ENCODE measurements around the gene KAT6B.
A peak's percentile ranks its signal among the peaks of the same experiment; 100 is the strongest.

KAT6B gene

DNA sequence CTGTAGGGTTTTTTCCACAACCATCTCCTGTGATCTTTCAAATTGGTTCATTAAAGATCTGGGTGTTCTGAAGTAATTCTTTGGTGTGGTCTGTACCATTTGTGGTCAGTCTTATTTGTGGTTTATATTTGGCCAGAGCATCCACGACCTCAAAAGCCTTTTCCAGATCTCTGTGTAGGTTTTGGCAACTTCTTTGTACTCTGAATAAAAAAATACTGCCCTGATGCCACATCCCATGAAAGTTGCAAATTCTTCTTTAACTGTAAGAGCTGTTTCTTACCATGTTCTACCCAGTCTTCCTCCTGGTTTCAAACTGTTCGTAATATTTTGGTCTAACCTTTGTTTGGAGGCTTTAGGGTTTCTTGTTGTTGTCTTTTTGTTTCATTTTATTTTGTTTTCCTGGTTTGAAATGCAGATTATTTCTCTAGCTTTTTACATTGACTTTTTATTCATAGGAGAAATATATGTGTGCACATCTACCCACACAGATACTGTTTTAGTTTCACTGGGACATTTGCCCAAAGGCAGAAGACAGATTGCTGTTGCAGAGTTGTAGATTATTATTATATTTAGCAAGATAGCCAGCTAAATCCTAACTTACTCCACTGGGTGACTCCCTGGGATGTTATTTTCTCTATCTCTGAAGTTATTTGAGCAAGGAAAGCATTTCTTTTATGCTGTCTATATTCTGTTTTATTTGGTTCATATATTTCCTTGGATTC is 161.8 kb downstream of the KAT6B start:
- DNase-seq (ENCODE audit: low spot score): no peak

DNA sequence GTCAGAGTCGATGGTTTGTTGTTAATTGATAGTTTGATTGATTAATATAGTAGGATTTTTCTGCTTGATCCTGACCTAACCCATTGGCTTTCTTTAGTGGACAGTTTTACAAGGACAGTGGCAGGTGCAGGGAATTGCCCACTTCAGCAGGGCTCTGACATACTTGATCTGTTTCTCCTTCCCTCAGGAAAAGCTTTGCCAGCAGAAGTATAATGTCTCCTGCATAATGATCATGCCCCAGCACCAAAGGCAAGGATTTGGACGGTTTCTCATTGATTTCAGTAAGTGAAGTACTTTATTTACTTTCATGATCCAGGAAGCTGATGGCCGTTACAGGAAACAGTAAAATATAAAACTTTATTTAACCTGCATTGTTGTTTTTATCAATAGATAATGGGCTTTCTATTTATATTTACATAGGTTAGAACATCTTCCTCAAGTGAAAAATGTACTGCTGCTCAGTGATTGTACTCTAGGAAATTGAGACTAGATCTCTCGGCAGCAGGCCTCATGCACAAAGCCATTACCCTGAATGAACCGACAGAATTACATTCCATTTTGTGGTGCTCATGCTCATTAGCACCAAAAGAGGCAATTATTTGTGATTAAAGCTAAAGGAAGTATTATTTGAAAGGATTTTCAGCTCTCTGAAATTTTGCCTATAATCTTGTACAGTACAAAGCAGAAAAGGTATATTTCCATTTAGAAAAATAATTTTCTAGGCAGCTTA is 162.6 kb downstream of the KAT6B start:
- DNase-seq (ENCODE audit: low spot score): no peak

DNA sequence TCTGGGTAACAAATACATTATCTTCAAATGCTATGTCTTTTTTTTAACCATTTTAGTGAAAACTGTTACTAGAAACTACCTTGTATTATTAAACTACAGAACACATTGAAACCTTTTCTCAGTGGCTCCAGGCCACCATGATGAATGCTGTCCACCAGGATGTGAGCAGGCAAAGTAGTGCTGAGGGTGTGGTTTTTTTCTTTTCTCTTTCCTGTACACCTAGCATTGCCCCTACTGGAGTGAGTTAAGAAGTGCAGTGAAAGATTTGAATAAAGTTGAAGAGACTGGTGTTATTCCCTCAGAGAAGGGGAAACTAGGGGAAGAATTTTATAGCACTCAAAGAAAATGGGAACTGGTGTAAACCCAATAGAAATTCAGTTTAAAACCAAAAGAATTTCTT is 165.0 kb downstream of the KAT6B start:
- DNase-seq (ENCODE audit: low spot score): peak; percentile 14

DNA sequence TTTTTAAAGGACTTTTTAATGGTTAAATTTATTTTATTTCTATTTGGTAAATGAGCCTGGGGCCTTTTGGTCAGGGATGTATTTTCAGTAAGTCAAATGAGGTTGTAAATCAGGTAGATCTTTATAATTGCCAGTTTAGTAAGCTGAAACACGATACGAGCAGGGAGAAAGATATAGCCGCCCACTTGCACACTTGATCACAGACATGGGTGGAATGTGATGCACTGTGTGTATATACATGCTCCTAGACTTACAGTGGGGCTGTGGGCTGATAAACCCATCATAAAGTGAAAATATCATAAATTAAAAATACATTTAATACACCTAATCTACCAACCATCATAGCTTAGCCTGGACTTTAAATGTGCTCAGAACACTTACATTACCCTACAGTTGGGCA is 165.7 kb downstream of the KAT6B start:
- no peak for DNase-seq (ENCODE audit: low spot score)

GRCh38 chr10:74993649-74994048 is 167.2 kb downstream of the KAT6B start:
- no peak for DNase-seq (ENCODE audit: low spot score)

DNA sequence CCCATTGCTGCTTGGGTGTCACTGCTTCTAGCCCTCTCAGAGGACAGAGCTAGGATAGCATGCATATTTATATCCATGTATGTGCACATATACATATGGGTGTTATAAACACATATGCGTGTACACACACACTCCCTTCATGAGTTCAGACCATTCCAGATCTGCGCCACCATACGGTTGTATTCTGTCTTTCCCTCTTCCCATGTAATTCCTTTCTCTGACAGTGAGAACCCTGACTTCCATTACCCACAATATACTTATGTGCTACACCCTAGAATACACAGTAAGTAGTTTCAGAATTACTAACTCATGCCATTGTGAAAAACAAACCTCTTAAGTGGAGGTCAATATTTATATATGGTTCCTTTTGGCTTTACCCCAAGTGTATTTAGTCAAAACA is 168.5 kb downstream of the KAT6B start:
- DNase-seq (ENCODE audit: low spot score): no peak

GRCh38 chr10:74995806-74996205 is 169.4 kb downstream of the KAT6B start:
- no peak for DNase-seq (ENCODE audit: low spot score)

DNA sequence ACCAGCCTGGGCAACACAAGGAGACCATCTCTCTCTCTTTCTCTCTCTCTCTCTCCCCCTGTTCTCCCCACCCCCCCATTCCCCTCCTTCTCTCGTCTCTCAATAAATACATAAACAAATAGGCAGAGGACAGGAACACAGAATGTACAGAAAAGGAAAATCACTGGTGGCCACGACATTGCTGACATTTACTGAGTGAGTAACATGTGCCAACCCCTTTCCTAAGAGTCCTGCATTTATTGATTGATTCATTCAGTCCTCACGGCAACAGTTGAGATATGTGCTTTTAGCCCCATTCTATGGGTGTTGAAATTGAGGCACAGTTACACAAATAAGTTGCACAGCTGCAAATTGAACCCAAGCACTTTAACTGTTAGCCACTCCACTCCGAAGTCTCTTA is 170.8 kb downstream of the KAT6B start:
- no peak for DNase-seq (ENCODE audit: low spot score)

DNA sequence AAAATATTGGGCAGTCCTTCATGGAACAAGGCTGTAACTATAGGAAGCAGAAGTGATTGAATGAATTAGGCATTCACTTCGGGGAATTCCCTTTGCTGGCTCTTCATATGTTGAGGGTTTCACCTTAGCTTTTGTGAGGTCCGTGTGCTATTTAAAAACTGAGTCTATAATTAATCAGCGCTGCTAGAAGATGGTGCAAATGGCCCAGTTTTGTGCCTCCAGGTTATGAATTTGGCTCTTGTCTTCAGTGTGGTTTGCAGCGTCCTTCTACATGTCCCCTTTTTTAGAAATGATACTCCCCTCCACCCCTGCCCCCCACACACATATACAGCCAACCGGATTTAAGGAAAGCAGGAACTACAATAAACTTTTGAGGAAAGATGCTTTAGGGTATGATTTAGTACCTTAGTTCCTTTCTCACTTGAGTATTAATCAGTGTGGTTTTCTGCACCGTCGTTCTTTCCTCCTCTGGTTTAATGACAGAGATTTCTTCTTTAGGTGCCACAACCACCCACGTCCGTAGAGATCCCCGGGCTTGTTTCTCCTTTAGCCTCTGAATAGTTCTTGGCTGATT is 174.4 kb downstream of the KAT6B start:
- DNase-seq (ENCODE audit: low spot score): no peak

DNA sequence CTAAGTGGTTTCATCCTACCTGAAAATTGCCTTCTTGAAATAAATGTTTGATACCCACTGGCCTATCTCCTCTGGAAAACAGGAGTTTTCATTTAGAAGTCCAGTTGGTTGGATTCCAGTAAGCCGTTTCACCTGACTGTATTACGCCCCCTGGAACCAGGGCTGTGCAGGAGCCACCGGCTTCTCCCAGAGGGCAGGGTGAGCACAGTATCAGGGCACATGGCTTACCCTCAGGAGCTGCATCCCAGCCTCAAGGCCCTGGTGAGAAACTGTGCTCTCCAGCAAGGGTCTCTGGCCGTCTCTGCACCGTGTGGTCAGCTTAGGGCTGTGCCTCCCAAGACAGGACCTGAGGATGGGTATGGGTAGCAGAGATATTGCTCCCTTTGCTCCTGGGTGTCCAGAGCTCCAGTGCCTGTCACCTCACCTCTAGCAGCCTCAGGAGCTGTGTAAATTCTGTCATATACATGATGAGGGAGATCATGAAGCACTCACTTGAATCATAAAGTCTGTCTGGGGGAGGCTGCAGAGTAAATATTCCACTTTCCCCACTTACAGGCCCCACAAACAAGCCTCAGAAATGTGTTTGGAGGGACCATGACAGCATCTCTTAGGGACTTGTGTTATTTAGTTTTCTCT is 175.4 kb downstream of the KAT6B start:
- DNase-seq (ENCODE audit: low spot score): no peak

DNA sequence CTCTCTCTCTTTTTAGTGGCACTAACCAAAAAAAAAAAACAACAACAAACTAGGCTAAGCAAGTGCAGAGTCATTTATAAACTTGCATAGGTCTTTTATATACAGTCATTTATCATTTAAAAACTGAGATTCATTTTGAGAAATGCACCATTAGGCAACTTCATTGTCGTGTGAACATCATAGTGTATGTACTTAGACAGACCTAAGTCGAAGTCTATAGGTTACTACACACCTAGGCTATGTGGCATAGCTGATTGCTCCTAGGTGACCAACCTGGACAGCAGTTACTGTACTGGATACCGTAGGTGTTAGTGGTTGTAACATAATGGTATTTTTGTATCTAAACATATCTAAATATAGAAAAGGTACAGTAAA is 175.9 kb downstream of the KAT6B start:
- DNase-seq (ENCODE audit: low spot score): no peak

DNA sequence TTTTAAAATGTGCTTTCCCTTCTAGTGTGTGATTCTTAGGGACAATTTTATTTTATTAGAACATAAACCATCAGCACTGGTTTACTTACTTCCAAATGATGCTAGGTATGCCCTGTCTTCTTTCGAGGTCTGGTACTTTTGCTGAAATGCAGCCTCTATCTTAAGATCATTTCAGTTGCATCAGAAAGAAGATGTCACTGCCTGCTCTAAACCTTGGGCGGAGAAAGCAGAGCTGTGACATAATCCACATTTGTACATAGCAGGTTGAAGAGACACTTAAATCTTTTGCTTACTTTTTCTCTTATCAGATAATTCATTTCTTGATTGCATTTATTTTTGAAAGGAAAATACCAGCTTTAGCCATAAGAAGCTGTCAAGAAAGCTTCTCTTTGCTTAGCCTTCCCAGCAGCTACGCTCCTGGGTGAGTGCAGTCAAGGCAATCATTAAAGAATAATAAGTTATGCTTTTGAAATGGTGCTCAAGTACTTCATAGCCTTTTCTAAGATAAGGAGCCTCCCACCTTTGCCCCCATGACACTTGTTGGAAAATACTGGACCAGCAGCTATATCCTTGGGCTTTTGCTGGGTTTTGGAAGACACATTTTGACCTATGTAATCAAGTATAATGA is 176.7 kb downstream of the KAT6B start:
- DNase-seq (ENCODE audit: low spot score): no peak

- no peak for DNase-seq (ENCODE audit: low spot score)
Observed at GRCh38 chr10:75003891-75004290, 177.5 kb downstream of the KAT6B start.

- DNase-seq (ENCODE audit: low spot score): no peak
Observed at GRCh38 chr10:75007646-75008045, 181.2 kb downstream of the KAT6B start.

- DNase-seq (ENCODE audit: low spot score): no peak
Observed at GRCh38 chr10:75008952-75009351, 182.6 kb downstream of the KAT6B start.

- no peak for DNase-seq (ENCODE audit: low spot score)
Observed at GRCh38 chr10:75009426-75009825, 183.0 kb downstream of the KAT6B start.

- DNase-seq (ENCODE audit: low spot score): no peak
Observed at GRCh38 chr10:75010373-75010772, 184.0 kb downstream of the KAT6B start.

DNA sequence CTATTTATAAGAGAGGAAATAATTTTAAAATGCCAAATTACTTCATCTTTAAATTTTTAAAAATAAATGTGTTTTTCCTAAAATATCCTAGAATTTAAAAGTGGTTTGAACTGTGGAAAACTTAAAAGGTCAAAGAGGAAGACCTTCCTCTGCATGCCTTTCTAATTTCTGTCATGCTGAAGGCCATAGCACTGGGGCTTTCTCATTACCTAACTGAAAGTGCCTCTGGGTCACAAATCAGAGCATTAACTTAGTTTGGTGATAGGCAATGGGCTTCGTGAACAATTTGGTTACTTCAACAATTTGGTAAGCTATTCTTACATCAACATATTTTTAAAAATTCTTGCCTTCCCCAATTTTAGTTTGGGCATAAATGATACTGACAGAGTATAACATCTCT is 184.8 kb downstream of the KAT6B start:
- no peak for DNase-seq (ENCODE audit: low spot score)

DNA sequence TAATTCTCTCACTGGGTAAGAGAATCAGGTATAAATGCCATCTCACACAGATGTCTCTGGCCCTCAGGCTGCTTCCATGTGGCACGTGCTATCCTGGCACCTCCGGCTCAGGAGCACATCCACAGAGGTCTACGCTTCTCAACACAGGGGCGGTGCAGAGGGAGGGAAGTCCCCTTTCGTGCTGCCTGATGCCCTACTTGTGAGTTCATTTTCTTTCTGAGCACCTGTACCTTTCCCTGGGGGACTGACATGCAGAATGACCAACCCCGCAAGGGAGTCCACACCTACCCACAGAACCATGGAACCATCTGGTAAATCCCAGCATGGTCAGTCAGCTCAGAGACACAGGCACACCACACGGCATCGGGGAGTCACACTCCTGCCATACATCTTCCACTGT is 186.1 kb downstream of the KAT6B start:
- DNase-seq (ENCODE audit: low spot score): no peak

GRCh38 chr10:75013007-75013406 is 186.6 kb downstream of the KAT6B start:
- no peak for DNase-seq (ENCODE audit: low spot score)

- no peak for DNase-seq (ENCODE audit: low spot score)
Observed at GRCh38 chr10:75013522-75013921, 187.1 kb downstream of the KAT6B start.

DNA sequence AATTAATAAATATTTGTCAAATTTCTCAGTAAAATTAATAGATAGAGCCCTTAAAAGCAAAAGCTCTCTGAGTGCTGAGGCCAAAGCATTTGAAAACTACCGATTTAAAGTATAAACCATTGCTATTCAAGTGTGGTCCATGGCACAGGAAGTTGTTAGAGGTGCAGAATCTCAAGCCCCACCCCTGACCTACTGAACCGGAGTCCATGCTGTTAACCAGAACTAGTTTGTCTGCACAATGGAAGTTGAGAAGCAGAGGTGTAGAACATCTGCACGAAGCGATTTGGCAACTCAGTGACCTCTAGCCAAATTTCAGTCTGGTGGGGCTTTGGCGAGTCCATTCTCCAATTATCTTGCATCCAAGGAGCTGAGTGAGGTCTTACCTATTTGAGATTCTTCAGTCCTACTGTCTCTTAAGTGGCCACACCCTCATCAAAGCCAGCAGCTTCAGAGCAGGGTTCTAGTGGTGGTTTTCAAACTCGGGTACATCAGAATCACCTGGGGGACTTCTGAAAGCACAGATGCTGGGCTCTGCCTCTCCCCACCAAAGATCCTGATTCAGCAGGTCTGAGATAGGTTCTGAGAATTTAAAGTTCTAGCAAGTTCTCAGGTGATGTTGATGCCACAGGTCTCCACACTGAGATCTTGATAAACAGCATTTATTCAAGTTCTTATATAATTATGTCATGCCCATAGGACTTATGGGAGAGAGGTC is 188.3 kb downstream of the KAT6B start:
- DNase-seq (ENCODE audit: low spot score): no peak
